Mucosa of rectum (tissue), 2 donors: Measurements from ENCODE around the gene NPS.

Experiments
- H3K27ac ChIP-seq, 2 donors: one replicate each; pipeline ENCODE4 v1.7.0; 2013; ENCODE audit warnings: inconsistent platforms in 2 of 2, low read depth in 2 of 2, low read length in 2 of 2
- H3K27me3 ChIP-seq, 2 donors: one replicate each; pipeline ENCODE4 v1.7.0; 2013; ENCODE audit warnings: low read length in 2 of 2; ENCODE audit not compliant: control insufficient read depth in 2 of 2, insufficient read depth in 2 of 2
- H3K36me3 ChIP-seq, 2 donors: one replicate each; pipeline ENCODE4 v1.7.0; 2013; ENCODE audit warnings: low read length in 2 of 2; ENCODE audit not compliant: control insufficient read depth in 2 of 2, insufficient read depth in 2 of 2
- H3K4me1 ChIP-seq, 2 donors: one replicate each; pipeline ENCODE4 v1.7.0; 2013; ENCODE audit warnings: low read length in 2 of 2, mild to moderate bottlenecking in 1 of 2; ENCODE audit not compliant: control insufficient read depth in 2 of 2, insufficient read depth in 2 of 2
- H3K4me3 ChIP-seq, 2 donors: one replicate each; pipeline ENCODE4 v1.7.0; 2013; ENCODE audit warnings: low read length in 2 of 2
- H3K9ac ChIP-seq, 2 donors: one replicate each; pipeline ENCODE4 v1.7.0; 2013; ENCODE audit warnings: low read length in 2 of 2, low read depth in 1 of 2, mild to moderate bottlenecking in 1 of 2
- H3K9me3 ChIP-seq, 2 donors: one replicate each; pipeline ENCODE4 v1.7.0; 2013; ENCODE audit warnings: low read length in 2 of 2; ENCODE audit not compliant: control insufficient read depth in 2 of 2
- donor health status: healthy.
- donor health status: Normal muscosa, but diverticular disease.

NPS gene

GRCh38 chr10:127527891-127528290 is 21.2 kb upstream of the NPS start:
- no peak overlapping the region for H3K9ac ChIP-seq

DNA sequence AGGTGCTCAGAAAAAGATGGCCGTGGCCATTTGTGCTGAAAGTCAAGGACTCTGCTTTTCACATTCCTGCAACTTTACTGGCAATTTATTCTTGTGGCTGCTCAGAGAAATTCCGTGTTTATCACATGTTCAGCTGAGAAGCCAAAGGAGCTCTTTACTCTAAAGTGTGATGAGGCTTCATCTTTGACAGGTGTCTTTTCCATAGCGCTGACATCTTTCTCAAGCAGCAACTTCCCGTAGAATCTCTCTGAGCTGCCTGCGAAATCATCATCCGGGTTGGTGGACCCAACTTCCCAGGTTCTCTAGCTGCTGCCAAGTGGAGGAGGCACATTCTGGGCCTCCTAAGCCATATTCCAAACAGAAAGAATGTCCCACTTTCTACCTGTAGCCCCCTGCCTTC is 16.9 kb upstream of the NPS start:
- Histone ChIP-seq H3K9me3 (no peaks in the 10 kb centered on the region), H3K4me3 (no peak overlapping the region), H3K27me3 (no peaks in the 10 kb centered on the region), H3K27ac (no peak overlapping the region), H3K4me1 (no peaks in the 10 kb centered on the region), H3K9ac (no peak overlapping the region), H3K36me3 (no peaks in the 10 kb centered on the region)

More at GRCh38 chr10:127527891-127528290, 21.2 kb upstream of the NPS start:
- Histone ChIP-seq H3K27me3 (no peaks in the 10 kb centered on the region), H3K4me1 (no peaks in the 10 kb centered on the region), H3K9me3 (no peaks in the 10 kb centered on the region), H3K36me3 (no peaks in the 10 kb centered on the region), H3K4me3 (no peak overlapping the region), H3K27ac (no peak overlapping the region)

DNA sequence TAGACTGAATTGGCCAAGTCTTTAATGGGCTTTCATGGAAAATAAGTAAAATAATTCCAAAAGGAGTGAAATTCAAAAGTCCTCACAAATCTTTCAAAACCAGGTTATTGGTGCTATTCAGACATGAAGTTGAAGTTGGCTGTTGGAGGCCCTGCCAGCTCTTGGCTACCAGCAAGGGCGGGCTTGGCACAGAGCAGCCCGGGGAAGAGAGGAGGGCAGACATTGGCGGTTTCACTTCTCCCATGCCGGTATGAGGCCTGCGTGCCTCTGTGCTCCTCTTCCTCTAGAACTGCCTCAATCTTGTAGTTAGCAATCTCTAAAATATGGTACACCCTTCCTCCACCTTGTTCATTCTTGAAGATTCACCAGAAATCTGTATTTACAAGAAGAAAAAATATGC is 16.4 kb upstream of the NPS start:
- Histone ChIP-seq H3K36me3 (no peaks in the 10 kb centered on the region), H3K4me1 (no peaks in the 10 kb centered on the region), H3K9ac (no peak overlapping the region), H3K27me3 (no peaks in the 10 kb centered on the region), H3K4me3 (no peak overlapping the region), H3K27ac (no peak overlapping the region), H3K9me3 (no peaks in the 10 kb centered on the region)

- H3K27me3 ChIP-seq = no peaks in the 10 kb centered on the region
Measured at GRCh38 chr10:127534074-127534473, 15.0 kb upstream of the NPS start.

DNA sequence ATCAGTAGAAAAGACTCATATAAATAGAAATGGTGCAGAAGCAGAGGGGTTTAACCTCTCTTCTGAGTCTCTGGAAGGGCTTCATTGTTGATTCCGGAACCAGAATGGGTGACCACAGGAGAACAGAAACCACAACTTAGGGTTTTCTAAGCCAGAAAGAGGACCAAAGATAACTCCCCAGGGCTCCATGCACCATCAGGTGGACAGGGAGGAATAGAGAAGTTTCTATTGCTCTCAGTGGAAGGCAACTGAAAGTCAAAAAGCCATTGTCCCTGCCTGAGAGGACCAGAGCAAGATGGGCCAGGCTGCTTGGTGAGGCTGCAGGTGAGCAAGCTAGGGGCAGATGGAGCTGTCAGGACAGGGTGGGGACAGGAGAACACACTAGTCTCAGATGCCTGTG is 14.6 kb upstream of the NPS start:
- Histone ChIP-seq H3K36me3 (no peaks in the 10 kb centered on the region), H3K4me3 (no peak overlapping the region)

More at GRCh38 chr10:127534074-127534473, 15.0 kb upstream of the NPS start:
- Histone ChIP-seq H3K36me3 (no peaks in the 10 kb centered on the region), H3K4me1 (no peaks in the 10 kb centered on the region), H3K4me3 (no peak overlapping the region), H3K9me3 (no peaks in the 10 kb centered on the region), H3K27ac (no peak overlapping the region), H3K9ac (no peak overlapping the region)

GRCh38 chr10:127535802-127536515 is 13.2 kb upstream of the NPS start:
- Histone ChIP-seq H3K4me3 (no peak overlapping the region), H3K9ac (no peak overlapping the region), H3K4me1 (no peaks in the 10 kb centered on the region), H3K27me3 (no peaks in the 10 kb centered on the region), H3K36me3 (no peaks in the 10 kb centered on the region), H3K9me3 (no peaks in the 10 kb centered on the region), H3K27ac (no peak overlapping the region)

More for the DNA sequence above, 14.6 kb upstream of the NPS start:
- Histone ChIP-seq H3K9me3 (no peaks in the 10 kb centered on the region), H3K27ac (no peak overlapping the region), H3K27me3 (no peaks in the 10 kb centered on the region), H3K9ac (no peak overlapping the region), H3K4me1 (no peaks in the 10 kb centered on the region)

- no peak overlapping the region for H3K4me3 ChIP-seq
- H3K36me3 ChIP-seq = no peaks in the 10 kb centered on the region
- H3K27ac ChIP-seq = no peak overlapping the region
- H3K9me3 ChIP-seq = no peaks in the 10 kb centered on the region
- no peaks in the 10 kb centered on the region for H3K4me1 ChIP-seq
- H3K9ac ChIP-seq = no peak overlapping the region
- H3K27me3 ChIP-seq = no peaks in the 10 kb centered on the region
Measured at GRCh38 chr10:127536972-127537760, 11.9 kb upstream of the NPS start.

DNA sequence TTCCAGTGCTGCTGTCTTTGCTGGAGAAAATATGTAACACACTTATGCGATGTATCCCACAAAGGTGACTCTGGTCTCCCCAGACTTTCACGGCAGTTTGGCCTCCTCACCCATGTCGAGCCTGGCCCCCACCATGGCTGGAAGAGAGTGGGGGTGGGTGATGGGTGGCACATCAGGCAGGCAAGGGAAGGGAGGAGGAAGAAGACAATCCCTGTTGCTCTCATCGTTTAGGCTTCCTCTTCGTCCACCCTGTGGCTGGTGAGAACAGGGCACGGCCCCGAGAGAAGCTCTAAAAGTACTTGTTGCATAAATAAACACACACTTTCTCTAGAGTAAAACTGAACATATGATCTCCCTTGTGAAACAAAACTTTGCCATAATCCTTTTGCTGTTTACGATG is 11.2 kb upstream of the NPS start:
- Histone ChIP-seq H3K36me3 (no peaks in the 10 kb centered on the region), H3K4me1 (no peaks in the 10 kb centered on the region), H3K27me3 (no peaks in the 10 kb centered on the region), H3K4me3 (no peak overlapping the region), H3K27ac (no peak overlapping the region), H3K9me3 (no peaks in the 10 kb centered on the region), H3K9ac (no peak overlapping the region)

DNA sequence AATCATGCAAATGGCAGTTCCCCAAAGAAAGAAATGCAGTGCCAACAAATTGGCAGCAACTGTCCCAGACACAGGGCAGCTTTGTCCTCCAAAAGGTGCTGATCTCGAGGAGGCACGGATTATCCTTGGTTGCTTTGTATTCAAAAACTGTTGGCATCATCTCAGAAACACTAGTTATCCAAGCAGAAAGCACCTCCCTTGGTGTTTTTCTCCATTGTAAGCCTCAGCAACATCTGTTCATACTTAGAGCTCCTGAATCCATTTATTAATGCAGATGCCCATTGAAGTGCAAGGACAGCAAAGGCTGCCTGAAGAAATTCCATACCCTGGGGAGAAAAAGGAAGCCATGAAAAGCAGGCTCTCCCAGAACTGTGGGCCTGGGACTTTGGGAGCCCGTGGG is 1.1 kb upstream of the NPS start:
- H3K9ac ChIP-seq = no peak overlapping the region
- H3K4me3 ChIP-seq = no peak overlapping the region
- H3K4me1 ChIP-seq = no peaks in the 10 kb centered on the region
- H3K36me3 ChIP-seq = no peaks in the 10 kb centered on the region
- H3K9me3 ChIP-seq = peaks cover 0 to 3% of the 10 kb centered on the region in 2 donors
- H3K27me3 ChIP-seq = no peaks in the 10 kb centered on the region
- no peak overlapping the region for H3K27ac ChIP-seq

- Histone ChIP-seq H3K36me3 (no peaks in the 10 kb centered on the region), H3K27ac (no peak overlapping the region), H3K27me3 (peaks cover 0 to 2% of the 10 kb centered on the region in 2 donors), H3K9me3 (no peaks in the 10 kb centered on the region), H3K4me1 (no peaks in the 10 kb centered on the region), H3K9ac (no peak overlapping the region), H3K4me3 (no peak overlapping the region)
Measured at GRCh38 chr10:127550861-127551260, 1.8 kb downstream of the NPS start.
